Renal pelvis (tissue), 4 donors: ENCODE results near the gene HGD. TPM values are rescaled to one million over a fixed set of nuclear protein-coding genes. Genes with fewer than 3 reads are reported as not detected.
A peak's percentile ranks its signal among the peaks of the same experiment; 100 is the strongest.
"Not testable (repeated sequence)": the region's sequence is repeated elsewhere in the genome, so short reads cannot be mapped to it uniquely, and the experiment has no call there.

Source experiments
- DNase-seq: peaks from one replicate; pipeline ENCODE4 v3.0.0-alpha.2; 2013
- polyA plus RNA-seq, 3 donors: library from polyadenylated mRNA; unstranded; fragments of 120-200 nt; gene quantifications; one replicate each; pipeline ENCODE4 v1.2.1, GENCODE V29; 2013; ENCODE audit not compliant: insufficient read length in 3 of 3

Gene HGD
- polyA plus RNA-seq, 3 donors = 75.9 to 117 (median 90.1) TPM

DNA sequence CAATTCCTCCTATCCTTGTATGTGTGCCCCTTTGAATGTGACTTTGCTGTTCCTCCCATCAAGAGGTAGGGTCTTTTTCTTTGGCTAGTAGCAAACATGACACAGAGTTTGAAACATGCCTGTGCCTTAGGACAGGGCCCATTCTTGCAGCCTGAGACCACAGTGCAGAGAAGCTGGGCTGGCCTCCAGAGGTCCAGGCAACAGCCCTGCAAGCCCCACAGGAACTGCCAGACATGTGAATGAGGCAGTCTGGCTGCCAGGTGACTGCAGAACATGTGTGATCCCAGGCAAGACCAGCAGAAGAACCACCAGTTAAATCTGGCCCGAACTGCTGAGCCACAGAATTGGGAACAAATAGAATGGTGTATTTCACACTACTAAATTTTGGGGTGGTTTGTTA is 1.2 kb upstream of the HGD start:
- no peak for DNase-seq

DNA sequence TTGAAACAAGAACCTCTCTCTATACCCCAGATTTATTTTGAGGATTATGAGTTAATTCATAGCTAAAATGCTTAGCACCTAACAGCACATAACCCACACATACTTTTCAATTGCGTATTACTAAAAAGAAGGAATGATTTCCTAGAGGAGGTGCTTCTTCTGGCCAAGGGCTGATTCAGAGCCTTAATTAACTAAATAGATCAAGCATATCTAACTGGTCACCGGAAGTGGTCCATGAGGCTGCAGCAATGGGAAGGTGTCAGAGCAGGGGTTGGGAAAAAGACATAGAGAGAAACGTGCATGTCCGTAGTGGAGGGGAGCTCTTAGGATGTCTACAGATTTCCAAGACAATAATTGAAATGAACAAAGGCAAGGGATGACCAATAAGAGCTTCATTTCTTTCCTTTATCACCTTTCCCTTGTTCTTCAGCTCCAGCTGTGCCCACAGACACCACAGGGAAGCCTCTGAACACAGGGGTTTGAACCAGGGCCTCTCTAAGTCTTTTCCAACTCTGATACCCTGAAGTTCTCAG is 467 bp downstream of the HGD start:
- DNase-seq = no peak

DNA sequence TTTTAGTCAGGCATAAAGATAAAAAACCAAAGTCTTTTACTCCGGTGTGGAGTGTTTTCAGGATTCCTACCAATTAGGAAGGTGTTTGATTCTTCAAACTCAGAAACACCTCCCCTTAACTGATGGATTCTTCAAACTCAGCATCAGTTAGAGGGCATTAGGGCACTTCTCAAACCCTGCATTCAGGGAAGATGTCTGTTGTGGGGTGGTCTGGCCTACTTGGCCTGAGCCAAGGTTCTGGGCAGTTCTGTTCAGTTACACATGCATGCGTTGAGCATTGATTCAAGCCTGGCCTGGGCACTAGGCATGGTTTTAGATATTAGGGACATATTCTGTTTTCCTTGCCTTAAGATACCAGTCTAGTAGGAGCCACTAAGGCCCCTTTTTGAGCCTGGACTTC is 1.0 kb downstream of the HGD start:
- DNase-seq = no peak

DNA sequence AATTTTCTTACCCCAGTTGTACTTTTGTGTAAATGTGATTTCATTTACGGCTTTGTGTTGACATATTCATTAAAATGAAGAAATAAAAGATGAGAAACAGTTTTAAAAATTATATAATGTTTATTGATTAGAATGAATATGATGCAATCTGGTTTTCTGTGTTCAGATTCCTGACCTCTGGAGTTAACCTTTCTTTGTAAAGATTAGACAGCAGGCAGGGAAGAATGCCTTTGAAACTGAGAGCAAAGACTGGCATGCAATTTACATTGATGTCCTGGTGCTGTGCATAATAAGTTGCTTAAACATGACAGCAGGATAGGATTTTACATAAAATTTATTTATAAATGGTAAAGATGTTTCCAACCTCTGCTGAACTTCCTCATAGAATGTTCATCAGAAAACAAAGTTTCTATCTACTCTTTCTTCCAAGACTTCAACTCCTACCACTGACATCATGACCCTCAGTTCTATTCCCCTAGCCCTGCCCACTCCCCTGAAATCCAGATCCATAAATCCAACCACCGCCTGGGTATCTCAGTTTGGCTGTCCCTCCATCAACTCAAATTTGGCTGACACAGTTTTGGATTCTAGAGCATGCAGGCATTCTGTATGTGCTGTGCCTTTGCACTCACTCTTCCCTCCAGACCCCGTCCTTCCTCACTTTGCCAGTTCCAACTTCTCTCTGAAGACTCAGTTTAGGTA is 1.7 kb downstream of the HGD start:
- DNase-seq = no peak

DNA sequence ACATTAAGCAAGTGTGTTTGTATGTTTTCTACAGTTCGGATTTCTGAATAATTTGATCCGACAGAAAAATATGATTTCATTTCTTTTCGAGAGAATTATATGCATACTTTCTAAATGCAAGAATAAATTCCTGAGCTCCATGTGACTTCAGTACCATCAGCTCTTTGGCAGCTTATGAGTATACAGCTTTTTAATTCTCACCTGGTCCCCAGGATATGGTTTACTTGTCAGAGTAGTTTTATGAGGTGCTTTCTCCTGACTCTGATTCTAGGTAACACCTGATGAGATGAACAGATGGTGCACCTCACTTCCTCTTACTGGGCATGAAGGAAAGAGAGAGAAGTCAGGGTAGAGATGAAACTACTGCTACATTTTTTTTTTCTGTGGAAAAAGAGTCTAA is 3.1 kb downstream of the HGD start:
- DNase-seq = no peak

DNA sequence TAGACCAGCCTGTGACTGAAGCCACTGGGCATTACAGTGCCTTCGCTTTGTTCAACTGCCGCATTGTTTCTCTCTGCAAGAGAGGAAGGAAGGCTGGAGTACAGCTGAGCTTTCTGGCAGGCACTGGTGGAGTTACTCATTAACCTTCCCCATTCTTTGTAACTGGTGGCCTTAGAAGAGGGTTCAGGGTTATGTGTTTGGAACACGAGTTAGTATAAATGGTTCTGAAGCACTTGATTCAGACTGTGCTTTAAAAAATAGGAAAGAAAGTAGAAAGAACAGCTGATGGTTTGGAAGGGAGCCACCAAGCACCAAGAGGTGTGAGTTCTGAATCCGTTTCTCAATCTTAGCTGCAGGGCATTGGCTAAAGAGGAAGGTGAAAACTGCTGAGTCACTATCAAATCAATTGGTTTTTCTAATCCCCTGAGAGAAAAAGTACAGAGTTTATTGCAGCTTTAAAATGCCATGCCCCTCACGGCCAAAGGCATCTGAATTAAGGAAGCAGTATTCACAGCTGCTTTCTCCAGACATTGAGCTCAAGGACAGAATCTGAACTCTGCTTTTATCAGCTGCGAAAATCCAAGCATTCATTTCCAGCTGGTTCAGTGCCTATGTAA is 3.6 kb downstream of the HGD start:
- peak; percentile 72 for DNase-seq

DNA sequence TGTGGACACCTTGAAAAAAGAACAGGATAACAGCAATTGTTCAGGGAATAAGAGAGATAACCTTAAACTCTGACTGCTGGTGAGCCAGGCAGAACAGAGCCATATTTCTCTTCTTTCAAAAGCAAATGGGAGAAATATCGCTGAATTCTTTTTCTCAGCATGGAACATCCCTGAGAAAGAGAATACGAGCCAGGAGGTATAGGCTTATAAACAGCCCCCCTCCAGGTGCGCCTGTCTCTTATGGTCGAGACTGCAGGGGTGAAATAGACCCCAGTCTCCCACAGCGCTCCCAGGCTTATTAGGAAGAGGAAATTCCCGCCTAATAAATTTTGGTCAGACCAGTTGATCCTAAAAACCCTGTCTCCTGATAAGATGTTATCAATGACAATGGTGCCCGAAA is 4.8 kb downstream of the HGD start:
- DNase-seq = not testable (repeated sequence)

DNA sequence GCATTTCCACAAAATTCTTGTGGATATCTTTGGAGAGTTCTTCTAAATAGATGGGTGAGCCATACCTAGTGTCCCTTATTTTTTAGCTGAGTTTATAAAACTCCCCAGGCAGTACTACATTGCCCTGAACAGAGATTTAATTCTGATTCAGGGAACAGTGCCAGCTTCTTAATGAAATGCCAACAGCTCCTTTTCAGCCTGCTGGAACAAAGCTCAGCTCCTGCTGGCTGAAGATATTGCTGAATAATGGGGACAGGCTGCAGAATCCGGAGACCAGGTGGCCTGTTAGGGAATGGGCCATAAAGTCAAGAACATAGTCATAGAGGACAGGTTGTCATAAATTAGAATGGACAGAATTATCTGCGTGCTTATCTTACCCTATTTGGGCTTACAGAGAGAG is 8.9 kb downstream of the HGD start:
- no peak for DNase-seq

DNA sequence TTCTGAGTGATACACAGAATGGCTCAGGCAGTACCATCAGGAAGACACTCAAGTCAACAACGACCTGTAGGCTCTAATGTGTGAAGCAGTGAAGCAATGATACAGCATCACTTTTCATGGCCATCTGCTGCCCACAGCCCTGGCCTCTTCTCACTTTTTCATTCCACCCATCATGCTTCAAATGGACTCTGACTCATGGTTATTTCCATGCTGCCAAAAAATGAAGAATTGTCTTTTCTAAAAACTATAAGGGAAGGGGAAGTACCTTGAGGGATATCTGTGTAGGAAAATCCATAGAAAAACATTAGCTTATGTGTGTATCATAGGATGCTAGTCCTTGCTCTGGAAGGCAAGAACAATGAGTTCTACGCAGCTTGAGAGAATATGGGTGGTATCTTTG is 11.5 kb downstream of the HGD start:
- DNase-seq = no peak

DNA sequence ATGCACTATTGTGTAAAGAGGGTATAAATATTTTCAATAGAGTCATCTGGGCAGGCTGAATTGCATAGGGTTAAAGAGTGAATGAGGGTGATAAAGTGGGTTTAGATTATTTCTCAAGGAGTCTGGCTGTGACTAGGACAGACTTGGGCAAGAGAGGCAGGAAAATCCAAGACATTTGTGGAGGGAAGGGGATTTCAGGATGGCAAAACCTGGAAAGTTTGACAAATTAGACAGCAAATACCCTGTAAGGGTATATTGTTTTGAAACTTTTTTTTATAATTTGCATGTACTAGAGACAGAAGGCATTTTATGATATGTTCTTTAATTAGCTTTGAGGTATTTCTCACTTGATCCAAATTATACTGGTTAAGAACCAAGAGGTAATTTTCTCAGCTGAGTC is 17.1 kb downstream of the HGD start:
- DNase-seq = no peak

DNA sequence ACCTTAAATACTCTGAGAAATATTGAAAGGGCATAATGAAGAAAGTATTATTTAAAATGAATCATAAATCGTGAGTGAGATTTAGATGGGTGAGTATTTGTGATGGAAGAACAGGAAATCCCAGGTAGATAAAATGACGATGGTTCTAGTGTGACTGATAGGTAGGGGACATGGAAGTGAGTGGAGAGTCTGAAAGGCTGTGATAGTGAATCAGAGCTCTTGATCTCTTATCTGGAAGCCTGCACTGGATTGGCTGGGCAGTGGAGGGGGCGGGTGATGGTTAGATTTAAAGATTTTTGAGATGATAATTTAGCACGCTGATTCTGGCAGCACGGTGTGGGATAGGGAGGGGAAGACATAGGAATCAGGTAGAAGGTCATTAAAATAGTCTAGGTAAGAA is 20.1 kb downstream of the HGD start:
- DNase-seq = no peak

DNA sequence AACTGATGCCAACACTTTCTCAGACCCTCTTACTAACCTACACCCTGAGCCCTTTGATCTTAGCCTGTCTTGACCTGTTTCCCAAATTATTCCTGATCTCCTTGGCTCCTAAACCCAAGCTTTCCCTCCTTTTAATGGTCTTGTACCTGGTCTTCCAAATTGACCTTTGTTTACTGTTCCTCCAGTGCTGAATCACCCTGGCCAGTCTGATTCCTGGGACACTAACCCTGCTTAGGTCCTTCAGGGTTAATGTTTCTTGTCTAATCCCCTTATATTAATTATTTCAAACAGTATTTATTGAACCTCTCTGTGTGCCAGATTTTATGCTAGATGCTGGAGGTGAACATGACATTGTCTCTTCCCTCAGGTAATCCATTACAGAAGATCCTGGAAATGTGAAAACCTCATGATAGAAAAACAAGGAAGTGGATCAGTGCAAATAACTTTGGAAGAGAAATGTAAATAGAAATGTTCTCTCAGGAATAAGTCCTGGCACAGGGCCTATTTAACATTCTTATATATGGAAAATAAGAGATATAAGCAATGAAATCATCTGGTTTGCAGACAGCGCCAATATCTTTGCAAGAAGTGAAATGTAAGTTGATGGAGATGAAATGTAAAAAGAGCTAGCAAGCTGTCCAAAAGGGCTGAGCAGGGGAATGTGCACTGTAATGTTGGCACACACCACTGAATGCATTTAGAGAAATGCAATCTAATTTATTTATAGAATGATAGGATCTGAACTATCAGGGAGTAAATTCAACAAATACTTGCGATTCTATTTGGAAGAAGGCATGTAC is 20.7 kb downstream of the HGD start:
- DNase-seq = no peak

DNA sequence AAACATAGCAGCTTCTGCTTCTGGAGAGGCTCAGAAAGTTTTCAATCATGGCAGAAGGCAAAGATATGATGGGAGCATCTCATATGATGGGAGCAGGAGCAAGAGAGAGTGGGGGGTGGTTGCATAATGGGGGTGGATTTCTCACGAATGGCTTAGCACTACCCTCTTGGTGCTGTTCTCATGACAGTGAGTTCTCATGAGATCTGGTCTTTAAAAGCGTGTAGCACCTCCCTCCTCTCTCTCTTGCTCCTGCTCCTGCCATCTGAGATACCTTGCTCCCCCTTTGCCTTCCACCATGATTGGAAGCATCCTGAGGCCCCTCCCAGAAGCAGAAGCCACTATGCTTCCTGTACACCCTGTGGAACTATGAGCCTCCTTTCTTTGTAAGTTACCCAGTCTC is 22.2 kb downstream of the HGD start:
- DNase-seq = no peak

DNA sequence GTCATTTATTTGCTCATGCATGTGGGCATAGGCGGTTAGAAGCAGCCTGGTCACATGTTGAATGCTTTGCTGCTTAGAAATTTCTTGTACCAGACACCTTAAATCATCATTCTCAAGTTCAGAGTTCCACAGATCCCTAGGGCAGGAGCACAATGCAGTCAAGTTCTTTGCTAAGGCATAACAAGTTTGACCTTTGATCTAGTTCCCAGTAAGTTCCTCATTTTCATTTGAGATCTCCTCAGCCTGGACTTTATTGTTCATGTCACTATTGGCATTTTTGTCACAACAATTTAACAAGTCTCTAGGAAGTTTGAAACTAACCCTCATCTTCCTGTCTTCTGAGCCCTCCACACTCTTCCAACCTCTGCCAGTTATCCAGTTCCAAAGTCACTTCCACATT is 22.8 kb downstream of the HGD start:
- DNase-seq = no peak

DNA sequence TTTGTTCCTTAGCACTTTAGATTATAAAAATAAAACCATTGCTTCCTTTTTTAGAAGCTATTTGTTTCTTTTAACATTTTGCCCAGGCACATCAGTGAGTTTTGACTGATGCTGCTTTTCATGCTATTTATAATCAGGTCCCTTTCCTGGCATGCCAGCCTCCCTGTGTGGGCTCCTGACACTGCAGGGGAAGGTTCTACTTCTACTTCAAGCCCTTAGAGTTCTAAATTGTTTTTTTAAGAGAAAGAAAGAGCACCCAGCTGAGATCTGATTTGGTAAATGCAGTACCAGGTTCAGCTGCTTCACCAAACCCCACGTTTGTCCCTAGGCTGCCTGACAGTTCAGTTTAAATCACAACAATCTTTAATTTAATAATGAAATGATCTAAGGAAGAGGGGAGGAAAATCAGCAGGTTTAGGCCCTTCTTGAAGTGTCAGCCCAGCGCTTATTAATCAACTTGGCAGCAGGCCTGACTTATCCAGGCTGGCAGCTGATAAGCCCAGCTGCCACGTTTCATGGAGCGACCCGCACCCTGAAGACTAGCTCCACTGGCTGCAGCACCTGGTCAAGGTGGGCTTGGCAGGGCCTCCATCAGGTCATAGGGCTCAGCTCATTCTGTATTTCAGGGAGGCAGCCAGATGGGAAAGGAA is 29.0 kb downstream of the HGD start:
- DNase-seq = no peak

DNA sequence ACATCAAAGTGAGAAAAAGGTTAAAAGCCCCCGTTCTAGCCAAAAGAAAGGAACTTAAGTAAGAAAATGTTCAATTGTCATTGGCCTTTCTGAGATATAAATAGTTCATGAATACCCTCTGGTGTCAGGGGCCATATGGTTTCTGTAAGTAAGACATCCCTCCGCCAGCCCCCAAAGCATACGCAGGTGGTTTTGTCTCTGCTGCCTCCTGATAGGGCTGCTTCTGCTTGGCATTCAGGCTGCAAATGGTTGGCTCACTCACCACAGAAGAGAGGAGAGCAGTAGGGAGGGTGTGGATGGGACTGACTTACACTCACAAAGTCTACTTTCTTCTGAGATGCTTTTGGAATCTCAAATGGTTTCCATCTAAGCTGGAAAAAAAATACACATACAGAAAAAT is 29.8 kb downstream of the HGD start:
- DNase-seq = no peak

DNA sequence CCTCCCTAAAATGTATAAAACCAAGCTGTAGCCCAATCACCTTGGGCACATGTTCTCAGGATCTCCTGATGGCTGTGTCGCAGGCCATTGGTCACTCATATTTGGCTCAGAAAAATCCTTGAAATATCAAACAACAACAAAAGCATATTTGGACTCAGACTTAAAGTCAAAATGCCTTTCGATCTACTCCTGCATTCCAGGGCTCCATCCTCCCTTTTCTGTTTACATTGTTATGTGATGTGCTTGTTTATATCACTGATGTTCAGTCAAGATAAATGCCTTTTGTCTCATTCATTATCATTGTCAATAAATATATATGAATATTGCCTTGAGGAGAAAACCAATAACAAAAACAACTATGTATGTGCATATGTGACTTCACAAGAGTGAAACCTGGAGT is 31.7 kb downstream of the HGD start:
- no peak for DNase-seq

DNA sequence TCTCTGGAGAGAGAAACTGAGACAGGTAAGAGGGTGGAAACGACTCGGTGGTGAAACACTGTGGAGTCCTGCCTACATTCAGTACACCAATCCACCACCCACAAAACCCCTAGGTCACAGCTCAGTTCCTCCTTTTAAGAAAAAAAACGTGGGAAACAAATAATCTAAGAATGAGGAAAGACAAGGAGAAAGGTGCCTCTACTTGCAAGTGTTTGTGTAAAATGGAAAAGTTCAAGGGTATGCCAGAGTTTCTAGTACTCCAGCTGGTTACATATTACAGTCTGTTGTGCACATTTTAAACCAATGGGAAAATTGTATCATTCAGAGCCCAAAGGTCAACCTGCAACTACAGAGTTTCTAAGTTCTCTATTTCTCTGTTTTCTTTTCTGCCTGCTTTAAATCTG is 32.2 kb downstream of the HGD start:
- no peak for DNase-seq

DNA sequence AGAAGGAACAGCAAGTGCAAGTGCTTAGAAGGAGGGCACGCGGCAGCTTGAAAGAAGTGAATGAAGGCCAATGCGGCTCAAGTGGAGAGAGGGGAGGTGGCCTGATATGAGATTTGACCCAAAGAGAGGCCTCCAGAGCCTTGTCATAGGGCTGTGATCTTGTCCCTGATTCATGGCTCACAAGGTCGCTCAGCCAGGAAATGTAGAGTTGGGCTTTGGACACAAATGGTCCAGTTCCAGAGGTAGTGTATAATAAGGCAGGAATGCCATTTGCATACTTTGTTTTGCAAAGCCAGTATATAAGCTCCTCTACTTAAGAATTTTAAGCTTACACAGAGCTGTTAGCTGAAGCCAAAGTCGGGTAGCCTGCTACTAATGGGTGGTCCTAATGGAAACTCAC is 33.7 kb downstream of the HGD start:
- DNase-seq = no peak

DNA sequence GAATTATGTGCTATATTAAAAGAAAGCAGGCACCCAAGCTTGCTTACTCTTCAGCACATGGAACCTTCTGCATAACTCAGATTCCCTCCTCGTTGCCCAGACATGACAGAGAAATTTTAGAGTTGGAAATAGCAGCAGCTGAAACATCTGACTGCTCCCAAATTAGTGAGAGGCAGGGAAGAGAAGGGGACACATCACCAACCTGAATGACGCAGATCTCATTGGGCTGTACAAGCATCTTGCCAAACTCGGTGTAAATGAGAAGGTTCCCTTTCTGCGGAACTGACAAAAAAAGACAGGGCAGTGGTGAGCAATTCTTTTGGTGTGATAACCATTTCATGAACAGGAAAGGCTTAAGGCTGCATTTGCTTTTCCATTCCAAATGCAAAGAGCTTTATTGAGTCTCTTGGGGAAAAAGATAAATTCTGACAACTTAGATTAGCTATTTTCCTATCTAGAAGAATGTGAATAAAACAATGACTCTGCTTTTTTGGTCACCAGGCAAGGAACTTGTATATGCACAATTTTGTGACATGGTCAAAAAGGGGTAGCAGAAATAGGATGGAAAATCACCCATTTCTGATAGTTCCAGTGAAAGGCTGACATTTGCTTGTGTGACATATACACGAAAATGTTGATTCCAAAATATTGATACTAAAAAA is 35.1 kb downstream of the HGD start:
- DNase-seq = no peak

DNA sequence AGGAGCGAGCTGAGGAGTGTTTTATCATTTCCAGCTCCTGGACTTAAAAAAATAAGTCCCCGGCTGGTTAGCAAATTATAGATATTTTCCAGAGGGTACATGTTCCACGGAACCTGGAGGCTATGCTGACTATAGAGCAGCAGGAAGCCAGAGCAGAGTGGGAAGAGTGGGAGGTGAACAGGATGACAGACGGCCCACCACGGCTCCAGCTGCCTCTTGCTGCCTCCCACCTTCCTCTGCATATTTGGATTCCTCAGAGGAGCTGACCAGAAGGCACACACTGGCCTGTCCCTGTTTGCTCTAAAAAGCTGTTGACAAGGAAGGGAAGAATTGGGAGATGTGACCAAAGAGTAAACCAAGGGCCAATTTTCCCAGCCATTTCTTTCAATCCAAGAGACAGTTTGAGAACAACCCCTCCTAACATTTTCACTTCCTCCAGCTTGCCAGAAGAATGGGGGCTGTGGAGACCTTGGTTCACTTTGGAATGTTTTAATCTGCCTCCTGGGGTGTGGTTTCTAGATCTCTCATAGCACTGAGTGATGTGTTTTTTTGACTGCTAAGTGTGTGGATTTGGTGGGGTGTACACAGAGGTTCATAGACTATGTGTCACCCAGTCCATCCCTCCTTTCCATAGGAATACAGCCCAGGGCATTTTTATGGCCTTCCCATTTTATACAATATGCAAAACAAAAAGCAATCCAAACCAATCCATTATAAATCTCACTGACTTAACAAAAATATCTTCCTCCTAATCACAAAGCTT is 36.8 kb downstream of the HGD start:
- no peak for DNase-seq
